Fibroblast of lung (primary cell): ENCODE data around the gene TEX13C. TPM values are rescaled to one million over a fixed set of nuclear protein-coding genes. Genes with fewer than 3 reads are reported as not detected.

Source experiments
- DNase-seq, 2 donors: peaks; one replicate each; pipeline versions ENCODE4 v3.0.0 to v3.0.0-alpha.2; 2010; ENCODE audit warnings: low read depth in 2 of 2
- H2AFZ ChIP-seq: 2 replicates; pipeline ENCODE4 v1.5.1; 2012; ENCODE audit warnings: low read length, control low read depth, inconsistent platforms
- H3K27ac ChIP-seq: 2 replicates; pipeline ENCODE4 v1.5.1; 2011; ENCODE audit warnings: low read length, control low read depth; ENCODE audit not compliant: insufficient read depth
- H3K27me3 ChIP-seq: 2 replicates; pipeline ENCODE4 v1.5.1; 2011; ENCODE audit warnings: mild to moderate bottlenecking, low read length; ENCODE audit not compliant: control insufficient read depth, insufficient read depth
- H3K36me3 ChIP-seq: 2 replicates; pipeline ENCODE4 v1.5.1; 2011; ENCODE audit warnings: low read length; ENCODE audit not compliant: control insufficient read depth, insufficient read depth
- H3K4me1 ChIP-seq: 2 replicates; pipeline ENCODE4 v1.5.1; 2011; ENCODE audit warnings: low read length; ENCODE audit not compliant: control insufficient read depth, insufficient read depth; ENCODE audit errors: extremely low read depth
- H3K4me2 ChIP-seq: 2 replicates; pipeline ENCODE4 v1.5.1; 2011; ENCODE audit warnings: low read length, control low read depth; ENCODE audit not compliant: insufficient read depth; ENCODE audit errors: extremely low read depth
- H3K4me3 ChIP-seq, 4 experiments: fragments of 200-600 bp in 1 of 4; sonication (generic) in 1 of 4; replicated peaks in 1 of 4; 2 replicates each; pipeline ENCODE4 v1.5.1; 2011 to 2016; ENCODE audit warnings: low read length in 4 of 4, low read depth in 3 of 4, mild to moderate bottlenecking in 3 of 4, control low read depth in 2 of 4, inconsistent platforms in 1 of 4, mixed read lengths in 1 of 4; ENCODE audit not compliant: insufficient read depth in 1 of 4; ENCODE audit errors: control extremely low read depth in 1 of 4
- H3K79me2 ChIP-seq: 2 replicates; pipeline ENCODE4 v1.5.1; 2012; ENCODE audit warnings: mild to moderate bottlenecking, low read length, inconsistent platforms; ENCODE audit not compliant: control insufficient read depth, insufficient read depth
- H3K9ac ChIP-seq: 2 replicates; pipeline ENCODE4 v1.5.1; 2011; ENCODE audit warnings: mild to moderate bottlenecking, low read length, control low read depth; ENCODE audit not compliant: insufficient read depth
- H3K9me3 ChIP-seq: 2 replicates; pipeline ENCODE4 v1.5.1; 2012; ENCODE audit warnings: low read depth, low read length; ENCODE audit not compliant: control insufficient read depth, insufficient read depth
- H4K20me1 ChIP-seq: 2 replicates; pipeline ENCODE4 v1.5.1; 2011; ENCODE audit warnings: low read length; ENCODE audit not compliant: control insufficient read depth, insufficient read depth; ENCODE audit errors: extremely low read depth
- CTCF ChIP-seq, 2 donors: IDR thresholded peaks in 1 of 2; conservative IDR thresholded peaks in 1 of 2; 1 replicate in 1 of 2; 2 replicates in 1 of 2; pipeline ENCODE4 v1.5.1; 2011 to 2012; ENCODE audit warnings: low read length in 2 of 2, control low read depth in 1 of 2, inconsistent platforms in 1 of 2, low read depth in 1 of 2, mild to moderate bottlenecking in 1 of 2
- EZH2 ChIP-seq: IDR thresholded peaks from 2 replicates; pipeline ENCODE4 v1.5.1; 2012; ENCODE audit warnings: low read length, control low read depth, mild to moderate bottlenecking; ENCODE audit errors: missing control alignments
- polyA plus RNA-seq, 2 donors: library from polyadenylated mRNA; depleted of rRNA in 1 of 2; stranded (reverse) in 1 of 2; unstranded in 1 of 2; fragments of >200 nt; gene quantifications; 2 replicates each; pipeline ENCODE4 v1.2.1, GENCODE V29; 2011 to 2012; ENCODE audit warnings: missing spikeins in 1 of 2
- total RNA-seq: library from RNA; depleted of rRNA; stranded (reverse); fragments of >200 nt; gene quantifications from 2 replicates; pipeline ENCODE4 v1.2.1, GENCODE V29; 2014

TEX13C gene
- total and polyA plus RNA-seq, 2 donors (not counting 1 experiment from before 2014, with no cell fraction given), result not detected

GRCh38 chrX:125289209-125289608 lies 30.5 kb upstream of the TEX13C start:
- no peak for DNase-seq
- Histone ChIP-seq H3K4me1 (no peaks in the 10 kb centered on the region), H2AFZ (no peak overlapping the region), H3K9me3 (no peaks in the 10 kb centered on the region), H3K4me3 (no peak overlapping the region), H3K4me2 (no peak overlapping the region), H4K20me1 (no peaks in the 10 kb centered on the region), H3K79me2 (no peaks in the 10 kb centered on the region), H3K27ac (peak overlapping the region; percentile 2), H3K27me3 (no peaks in the 10 kb centered on the region), H3K36me3 (no peaks in the 10 kb centered on the region), H3K9ac (no peak overlapping the region)
- TF ChIP-seq EZH2 (no peak), CTCF (conservative IDR thresholded peaks at IDR 0.05 in 1 of 2, IDR thresholded peaks at IDR 0.05 in 1 of 2; ENCODE audit: low read depth in 1 of 2, low read length in 2 of 2) (no peak)

- DNase-seq, result peak; percentile 0 to 2
- H3K27me3 ChIP-seq, result no peaks in the 10 kb centered on the region
- H3K4me1 ChIP-seq, result no peaks in the 10 kb centered on the region
- H3K36me3 ChIP-seq, result no peaks in the 10 kb centered on the region
- H3K4me3 ChIP-seq, result no peak overlapping the region
- H3K9ac ChIP-seq, result no peak overlapping the region
- H4K20me1 ChIP-seq, result no peaks in the 10 kb centered on the region
- no peaks in the 10 kb centered on the region for H3K9me3 ChIP-seq
- H3K27ac ChIP-seq, result peak overlapping the region; percentile 2
- TF ChIP-seq EZH2 (no peak), CTCF (conservative IDR thresholded peaks at IDR 0.05 in 1 of 2, IDR thresholded peaks at IDR 0.05 in 1 of 2; ENCODE audit: low read depth in 1 of 2, low read length in 2 of 2) (no peak)
- H3K4me2 ChIP-seq, result no peak overlapping the region
- no peaks in the 10 kb centered on the region for H3K79me2 ChIP-seq
- H2AFZ ChIP-seq, result no peak overlapping the region
These were observed 29.8 kb upstream of the TEX13C start for GRCh38 chrX:125289920-125290319.

GRCh38 chrX:125291124-125291523 lies 28.5 kb upstream of the TEX13C start:
- Histone ChIP-seq H4K20me1 (peaks cover 1% of the 10 kb centered on the region), H3K36me3 (no peaks in the 10 kb centered on the region), H3K79me2 (no peaks in the 10 kb centered on the region), H3K4me2 (no peak overlapping the region), H3K27ac (no peak overlapping the region), H2AFZ (no peak overlapping the region), H3K9ac (no peak overlapping the region), H3K4me1 (no peaks in the 10 kb centered on the region), H3K9me3 (no peaks in the 10 kb centered on the region), H3K27me3 (no peaks in the 10 kb centered on the region), H3K4me3 (no peak overlapping the region)
- TF ChIP-seq CTCF (conservative IDR thresholded peaks at IDR 0.05 in 1 of 2, IDR thresholded peaks at IDR 0.05 in 1 of 2; ENCODE audit: low read depth in 1 of 2, low read length in 2 of 2) (no peak), EZH2 (no peak)
- DNase-seq, result no peak
